Gastrocnemius medialis (tissue), 4 donors: Measurements from ENCODE around the gene CRTC3.

ENCODE experiments used
- CTCF ChIP-seq, 5 experiments: fragments of 450-650 bp in 3 of 5; fragments of 200-600 bp in 2 of 5; sonication (generic) in 2 of 5; IDR thresholded peaks in 4 of 5; conservative IDR thresholded peaks in 1 of 5; 1 replicate in 4 of 5; 2 replicates in 1 of 5; pipeline ENCODE4 v1.5.1; 2016 to 2019; ENCODE audit warnings: antibody characterized with exemption in 5 of 5, mild to moderate bottlenecking in 3 of 5, moderate library complexity in 3 of 5
- POLR2A ChIP-seq, 2 donors: fragments of 450-650 bp; IDR thresholded peaks; one replicate each; pipeline ENCODE4 v1.6.1; 2017; ENCODE audit warnings: antibody characterized with exemption in 2 of 2, mild to moderate bottlenecking in 2 of 2, moderate library complexity in 2 of 2

DNA sequence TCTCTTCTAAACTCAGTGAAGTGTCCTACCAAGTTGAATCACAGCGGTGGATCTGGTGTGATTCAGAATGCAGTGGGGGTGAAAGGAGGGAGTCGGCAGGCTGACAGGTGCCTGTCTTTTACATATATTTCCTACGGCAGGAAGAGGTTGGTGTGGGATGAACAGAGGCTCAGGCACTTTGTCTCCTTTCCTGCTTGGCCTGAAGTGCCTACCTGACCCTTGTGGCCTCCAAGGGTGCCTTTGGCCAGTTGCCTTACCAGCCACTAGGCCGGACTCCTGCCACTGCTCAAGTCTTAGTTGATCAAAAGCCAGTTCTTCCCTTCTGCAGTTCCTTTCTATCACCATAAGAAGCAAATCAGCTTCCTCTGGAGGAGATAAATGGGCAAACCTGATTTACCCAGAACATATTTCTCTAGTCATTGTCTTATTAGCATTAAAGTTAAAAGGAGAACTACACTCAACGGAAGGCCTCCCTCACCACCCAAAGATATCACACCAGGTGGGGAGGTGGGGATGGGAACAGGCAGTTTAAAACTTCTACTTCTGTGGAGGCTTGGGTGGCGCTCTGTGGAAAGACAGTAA is 52.1 kb downstream of the CRTC3 start:
- no peak for TF ChIP-seq POLR2A (IDR thresholded peaks at IDR 0.05)
- TF ChIP-seq CTCF (IDR thresholded peaks at IDR 0.05 in 4 of 5, conservative IDR thresholded peaks at IDR 0.05 in 1 of 5), result no peak
